SU-DHL-6 (cell line): ENCODE data around the gene MED4.

Experiments used
- H2AFZ ChIP-seq: fragments of 200-600 bp; sonication (generic); 2 replicates; pipeline ENCODE4 v1.6.1; 2014; ENCODE audit warnings: low read depth, mild to moderate bottlenecking, moderate library complexity, mixed read lengths, antibody characterized with exemption, low read length; ENCODE audit not compliant: severe bottlenecking
- H3F3A ChIP-seq: fragments of 200-600 bp; shearing (Covaris generic); 2 replicates; pipeline ENCODE4 v1.6.0; 2016; ENCODE audit warnings: antibody characterized with exemption, mild to moderate bottlenecking; ENCODE audit not compliant: insufficient read depth
- H3K27ac ChIP-seq: fragments of 200-600 bp; sonication (generic); 2 replicates; pipeline ENCODE4 v1.5.1; 2016; ENCODE audit warnings: low read depth, mild to moderate bottlenecking, low read length, moderate library complexity, mixed read lengths
- H3K27me3 ChIP-seq: fragments of 200-600 bp; sonication (generic), shearing (Covaris generic); 2 replicates; pipeline ENCODE4 v1.6.0; 2014; ENCODE audit warnings: mild to moderate bottlenecking, low read length
- H3K36me3 ChIP-seq: fragments of 200-600 bp; sonication (generic); 2 replicates; pipeline ENCODE4 v1.6.1; 2014; ENCODE audit warnings: mild to moderate bottlenecking, low read length, mixed read lengths
- H3K4me2 ChIP-seq: fragments of 300-600, 200-600 bp; shearing (Covaris generic), sonication (generic); 2 replicates; pipeline ENCODE4 v1.6.0; 2014; ENCODE audit warnings: low read length, low read depth, mild to moderate bottlenecking; ENCODE audit not compliant: poor library complexity, severe bottlenecking
- H3K4me3 ChIP-seq: fragments of 200-600 bp; sonication (generic); 2 replicates; pipeline ENCODE4 v1.5.1; 2014; ENCODE audit warnings: antibody characterized with exemption, low read length, mild to moderate bottlenecking, mixed read lengths; ENCODE audit not compliant: insufficient read depth, poor library complexity, severe bottlenecking
- H3K79me2 ChIP-seq: fragments of 200-600 bp; sonication (generic); 2 replicates; pipeline ENCODE4 v1.6.1; 2014; ENCODE audit warnings: mild to moderate bottlenecking, low read length, moderate library complexity; ENCODE audit not compliant: insufficient read depth
- H3K9ac ChIP-seq: fragments of 200-600 bp; sonication (generic); 2 replicates; pipeline ENCODE4 v1.7.0; 2014; ENCODE audit warnings: mild to moderate bottlenecking, low read length
- H3K9me2 ChIP-seq: fragments of 200-600 bp; sonication (generic); replicated peaks from 2 replicates; pipeline ENCODE4 v1.6.1; 2014; ENCODE audit warnings: low read length; ENCODE audit not compliant: insufficient read depth
- H3K9me3 ChIP-seq: fragments of 200-600 bp; sonication (generic); 2 replicates; pipeline ENCODE4 v1.6.1; 2014; ENCODE audit warnings: low read length, mixed read lengths; ENCODE audit not compliant: insufficient read depth
- H4K20me1 ChIP-seq: fragments of 200-600 bp; sonication (generic); 2 replicates; pipeline ENCODE4 v1.6.1; 2014; ENCODE audit warnings: low read depth, mild to moderate bottlenecking, antibody characterized with exemption, low read length, moderate library complexity, mixed read lengths
- EZH2phosphoT487 ChIP-seq: fragments of 200-600 bp; sonication (generic), shearing (Covaris generic); conservative IDR thresholded peaks from 2 replicates; pipeline ENCODE4 v1.6.1; 2018; ENCODE audit warnings: mild to moderate bottlenecking, antibody characterized with exemption, low read length, moderate library complexity, mixed read lengths
- TF ChIP-seq, protein P1 (sequence below): fragments of 200-600 bp; sonication (generic); IDR thresholded peaks from one replicate; pipeline ENCODE4 v1.5.1; 2017; ENCODE audit warnings: antibody characterized with exemption, mild to moderate bottlenecking, low read length, moderate library complexity; ENCODE audit not compliant: insufficient read depth, poor library complexity, severe bottlenecking

MED4 gene

DNA sequence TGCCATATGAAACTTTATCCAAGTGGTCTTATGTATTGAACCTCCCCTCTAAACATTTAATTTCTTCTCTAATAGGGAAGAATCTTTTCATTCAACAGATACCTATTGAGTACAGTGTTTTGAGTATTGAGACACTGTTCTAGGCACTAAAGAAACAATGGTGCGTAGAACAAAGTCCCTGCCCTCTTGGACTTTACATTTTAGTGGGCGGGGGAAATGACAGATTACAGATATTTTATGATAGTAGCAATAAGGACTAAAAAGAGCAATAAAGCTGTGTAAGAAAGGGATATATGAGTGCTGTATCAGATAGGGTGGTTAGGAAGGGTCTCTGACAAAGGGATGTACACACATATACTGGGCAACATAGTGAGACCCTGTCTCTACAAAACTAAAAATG, 52.0 kb downstream of the MED4 start:
- H3F3A ChIP-seq, result peaks cover 21% of the 10 kb centered on the region; the same call in 1 of the 2 replicates
- no peak overlapping the region for H3K4me2 ChIP-seq
- H3K9me3 ChIP-seq, result no peaks in the 10 kb centered on the region
- H3K9ac ChIP-seq, result no peak overlapping the region
- no peak overlapping the region for H2AFZ ChIP-seq
- H3K9me2 ChIP-seq, result no peaks in the 10 kb centered on the region
- H3K27me3 ChIP-seq, result no peaks in the 10 kb centered on the region
- TF ChIP-seq, protein P1, sequence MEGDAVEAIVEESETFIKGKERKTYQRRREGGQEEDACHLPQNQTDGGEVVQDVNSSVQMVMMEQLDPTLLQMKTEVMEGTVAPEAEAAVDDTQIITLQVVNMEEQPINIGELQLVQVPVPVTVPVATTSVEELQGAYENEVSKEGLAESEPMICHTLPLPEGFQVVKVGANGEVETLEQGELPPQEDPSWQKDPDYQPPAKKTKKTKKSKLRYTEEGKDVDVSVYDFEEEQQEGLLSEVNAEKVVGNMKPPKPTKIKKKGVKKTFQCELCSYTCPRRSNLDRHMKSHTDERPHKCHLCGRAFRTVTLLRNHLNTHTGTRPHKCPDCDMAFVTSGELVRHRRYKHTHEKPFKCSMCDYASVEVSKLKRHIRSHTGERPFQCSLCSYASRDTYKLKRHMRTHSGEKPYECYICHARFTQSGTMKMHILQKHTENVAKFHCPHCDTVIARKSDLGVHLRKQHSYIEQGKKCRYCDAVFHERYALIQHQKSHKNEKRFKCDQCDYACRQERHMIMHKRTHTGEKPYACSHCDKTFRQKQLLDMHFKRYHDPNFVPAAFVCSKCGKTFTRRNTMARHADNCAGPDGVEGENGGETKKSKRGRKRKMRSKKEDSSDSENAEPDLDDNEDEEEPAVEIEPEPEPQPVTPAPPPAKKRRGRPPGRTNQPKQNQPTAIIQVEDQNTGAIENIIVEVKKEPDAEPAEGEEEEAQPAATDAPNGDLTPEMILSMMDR, result no peak
- TF ChIP-seq EZH2phosphoT487, result no peak
- H3K27ac ChIP-seq, result no peak overlapping the region
- peaks cover 15% of the 10 kb centered on the region for H3K79me2 ChIP-seq
- peaks cover 26% of the 10 kb centered on the region for H3K36me3 ChIP-seq
- H3K4me3 ChIP-seq, result no peak overlapping the region
- H4K20me1 ChIP-seq, result no peaks in the 10 kb centered on the region

DNA sequence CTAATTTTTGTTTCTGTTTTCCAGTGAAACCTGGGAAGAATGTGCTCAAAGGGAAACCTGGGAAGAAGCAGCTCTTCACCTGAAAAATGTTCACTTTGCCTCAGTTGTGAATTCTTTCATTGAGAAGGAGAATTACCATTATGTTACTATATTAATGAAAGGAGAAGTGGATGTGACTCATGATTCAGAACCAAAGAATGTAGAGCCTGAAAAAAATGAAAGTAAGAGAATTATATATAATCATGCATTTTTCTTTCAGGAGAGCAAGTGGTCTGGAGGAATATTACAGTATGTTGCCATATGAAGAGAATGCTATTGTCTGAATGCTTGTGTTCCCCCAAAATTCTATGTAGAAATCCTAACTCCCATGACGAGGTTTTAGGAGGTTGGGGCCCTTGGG, 54.0 kb downstream of the MED4 start:
- Histone ChIP-seq H3K4me2 (no peak overlapping the region), H3K9me2 (no peaks in the 10 kb centered on the region), H3K36me3 (peaks cover 21% of the 10 kb centered on the region), H3K9me3 (no peaks in the 10 kb centered on the region), H2AFZ (no peak overlapping the region), H3K79me2 (peaks cover 23% of the 10 kb centered on the region), H3K27ac (no peak overlapping the region), H3K27me3 (no peaks in the 10 kb centered on the region), H3K4me3 (no peak overlapping the region), H3K9ac (no peak overlapping the region), H4K20me1 (no peaks in the 10 kb centered on the region), H3F3A (peaks cover 36% of the 10 kb centered on the region)
- no peak for TF ChIP-seq EZH2phosphoT487
- TF ChIP-seq, protein P1, result no peak

DNA sequence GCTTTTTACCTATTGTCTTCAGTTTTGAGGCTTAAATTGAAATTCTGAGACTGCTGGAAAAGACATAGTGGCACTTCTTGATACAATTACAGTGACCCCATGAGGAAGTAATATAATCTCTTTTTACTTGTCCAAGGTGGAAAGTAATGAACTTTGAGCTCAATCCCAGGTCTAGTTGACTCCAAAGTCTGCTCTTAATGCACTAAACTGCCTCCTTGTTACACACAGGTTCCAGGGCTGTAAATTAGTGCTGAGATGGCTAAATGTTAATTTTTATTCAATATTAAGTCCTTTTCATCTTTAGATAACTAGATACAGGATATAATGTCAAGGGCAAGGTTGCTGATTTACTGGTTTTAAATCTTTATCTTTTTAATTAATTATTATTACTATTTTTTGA, 54.9 kb downstream of the MED4 start:
- H3K79me2 ChIP-seq, result peaks cover 26% of the 10 kb centered on the region
- TF ChIP-seq EZH2phosphoT487, result no peak
- H3K9ac ChIP-seq, result no peak overlapping the region

DNA sequence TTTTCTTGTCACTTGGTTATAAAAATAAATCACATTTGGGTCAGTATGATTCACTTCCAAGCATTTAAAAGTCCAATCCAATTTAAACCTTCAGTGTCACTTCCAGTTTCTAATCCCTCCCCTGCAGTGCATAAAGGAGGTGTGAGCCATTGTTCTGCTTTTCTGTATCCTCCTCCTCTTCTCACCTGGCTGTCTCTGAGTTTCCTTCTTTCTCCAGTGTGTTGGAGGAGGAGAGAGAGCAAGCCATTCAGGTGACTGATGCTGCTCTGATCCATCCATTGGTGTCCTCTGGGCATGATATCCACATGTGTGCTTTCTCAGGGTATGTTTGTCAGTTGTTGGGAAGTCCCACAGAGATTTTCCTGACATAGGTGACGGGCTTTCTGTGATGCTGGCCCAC, 56.1 kb downstream of the MED4 start:
- Histone ChIP-seq H3K27ac (peak overlapping the region; percentile 89), H3K36me3 (peaks cover 16% of the 10 kb centered on the region), H3K79me2 (peaks cover 26% of the 10 kb centered on the region), H4K20me1 (no peaks in the 10 kb centered on the region), H3F3A (peaks cover 33% of the 10 kb centered on the region), H3K9me2 (no peaks in the 10 kb centered on the region), H3K9ac (peak overlapping the region; percentile 73), H2AFZ (no peak overlapping the region), H3K4me2 (peak overlapping the region; percentile 96), H3K9me3 (peaks cover 2% of the 10 kb centered on the region; the same call in 1 of the 2 replicates), H3K27me3 (no peaks in the 10 kb centered on the region), H3K4me3 (peak overlapping the region; percentile 72)
- TF ChIP-seq EZH2phosphoT487, result no peak
- TF ChIP-seq, protein P1, result no peak

More for the DNA sequence above, 54.9 kb downstream of the MED4 start:
- no peak overlapping the region for H3K27ac ChIP-seq
- H3K36me3 ChIP-seq, result peaks cover 17% of the 10 kb centered on the region
- no peak overlapping the region for H3K4me3 ChIP-seq
- no peaks in the 10 kb centered on the region for H3K27me3 ChIP-seq
- no peak overlapping the region for H2AFZ ChIP-seq
- no peaks in the 10 kb centered on the region for H3K9me2 ChIP-seq
- no peak overlapping the region for H3K4me2 ChIP-seq
- H4K20me1 ChIP-seq, result no peaks in the 10 kb centered on the region
- H3K9me3 ChIP-seq, result no peaks in the 10 kb centered on the region
- H3F3A ChIP-seq, result peaks cover 33% of the 10 kb centered on the region
